ENCODE data around the gene PIAS2. TPM values are rescaled to one million over a fixed set of nuclear protein-coding genes. Genes with fewer than 3 reads are reported as not detected.

PIAS2 gene
- total RNA-seq, 1 donor from 2014 or later: 36.0 TPM

- intact Hi-C loops (cut with micrococcal nuclease): loop anchor here (2.0 to 10.0 kb wide), 5 partner anchors 257 to 951 kb away; partner anchors contain the start of genes EPG5 and HAUS1
- no peaks in the 10 kb centered on the region for H3K36me3 Mint-ChIP-seq (ENCODE audit: low read depth)
- POLR2A ChIA-PET: interaction anchor here (0.7 kb wide), 2 partner anchors 21 to 101 kb away, joined by 4 to 5 read pairs; no protein-coding TSS in a partner anchor
Observed at GRCh38 chr18:46915800-46916550, 1.3 kb downstream of the PIAS2 start.

GRCh38 chr18:46910856-46911255 lies 6.5 kb downstream of the PIAS2 start:
- H3K36me3 Mint-ChIP-seq (ENCODE audit: low read depth): peaks cover 19% of the 10 kb centered on the region
- peaks cover 21% of the 10 kb centered on the region for H3K4me1 Mint-ChIP-seq
- H3K4me3 Mint-ChIP-seq: no peak overlapping the region
- DNase-seq (no peak), ATAC-seq (ENCODE audit: low read depth) (no peak)
- peaks cover 2% of the 10 kb centered on the region for H3K9me3 Mint-ChIP-seq
- ChIA-PET CTCF (no interaction called here), POLR2A (interaction anchor here (0.7 kb wide), 1 partner anchor 760 kb away, joined by 5 read pairs; no protein-coding TSS in a partner anchor)
- no peak overlapping the region for H3K27ac Mint-ChIP-seq
- no peaks in the 10 kb centered on the region for H3K27me3 Mint-ChIP-seq
- intact Hi-C loops (cut with micrococcal nuclease): loop anchor here (10.0 kb wide), 3 partner anchors 774 to 946 kb away; partner anchors contain the start of genes EPG5 and HAUS1
- TF ChIP-seq CTCF (IDR thresholded peaks at IDR 0.05): no peak

More at GRCh38 chr18:46915800-46916550, 1.3 kb downstream of the PIAS2 start:
- peak overlapping the region; percentile 76 for H3K27ac Mint-ChIP-seq
- TF ChIP-seq CTCF (IDR thresholded peaks at IDR 0.05): no peak
- ATAC-seq (ENCODE audit: low read depth) (no peak), DNase-seq (no peak)
- CTCF ChIA-PET: no interaction called here
- H3K9me3 Mint-ChIP-seq: no peaks in the 10 kb centered on the region
- no peaks in the 10 kb centered on the region for H3K27me3 Mint-ChIP-seq
- peaks cover 30% of the 10 kb centered on the region for H3K4me1 Mint-ChIP-seq
- peak overlapping the region; percentile 87 for H3K4me3 Mint-ChIP-seq

GRCh38 chr18:46909497-46909896 lies 7.8 kb downstream of the PIAS2 start:
- ChIA-PET POLR2A (interaction anchor here (1.0 kb wide), 1 partner anchor 8 kb away, joined by 4 read pairs; the partner anchor contains the start of genes KATNAL2 and PIAS2), CTCF (no interaction called here)
- H3K27ac Mint-ChIP-seq: no peak overlapping the region
- no peak for TF ChIP-seq CTCF (IDR thresholded peaks at IDR 0.05)
- H3K9me3 Mint-ChIP-seq: peaks cover 5% of the 10 kb centered on the region
- DNase-seq: no peak
- H3K36me3 Mint-ChIP-seq (ENCODE audit: low read depth): peaks cover 24% of the 10 kb centered on the region
- intact Hi-C loops (cut with micrococcal nuclease): no loop called here
- H3K27me3 Mint-ChIP-seq: no peaks in the 10 kb centered on the region
- ATAC-seq (ENCODE audit: low read depth): no peak
- H3K4me1 Mint-ChIP-seq: peaks cover 9% of the 10 kb centered on the region
- no peak overlapping the region for H3K4me3 Mint-ChIP-seq

- TF ChIP-seq CTCF (IDR thresholded peaks at IDR 0.05): no peak
- ChIA-PET POLR2A (no interaction called here), CTCF (no interaction called here)
- Mint-ChIP-seq H3K27ac (no peak overlapping the region), H3K36me3 (ENCODE audit: low read depth) (peaks cover 46% of the 10 kb centered on the region), H3K4me3 (no peak overlapping the region), H3K27me3 (no peaks in the 10 kb centered on the region), H3K4me1 (peaks cover 13% of the 10 kb centered on the region), H3K9me3 (peaks cover 8% of the 10 kb centered on the region)
- intact Hi-C loops (cut with micrococcal nuclease): no loop called here
- DNase-seq (no peak), ATAC-seq (ENCODE audit: low read depth) (no peak)
Observed at GRCh38 chr18:46903406-46903805, 13.9 kb downstream of the PIAS2 start.

- H3K36me3 Mint-ChIP-seq (ENCODE audit: low read depth): peaks cover 27% of the 10 kb centered on the region
- intact Hi-C loops (cut with micrococcal nuclease): no loop called here
- ChIA-PET CTCF (no interaction called here), POLR2A (interaction anchor here (0.7 kb wide), 1 partner anchor 18 kb away, joined by 3 read pairs; no protein-coding TSS in a partner anchor)
- H3K27ac Mint-ChIP-seq: no peak overlapping the region
- H3K27me3 Mint-ChIP-seq: no peaks in the 10 kb centered on the region
- H3K9me3 Mint-ChIP-seq: peaks cover 3% of the 10 kb centered on the region
- H3K4me1 Mint-ChIP-seq: peaks cover 20% of the 10 kb centered on the region
- TF ChIP-seq CTCF (IDR thresholded peaks at IDR 0.05): no peak
- DNase-seq: no peak
- no peak overlapping the region for H3K4me3 Mint-ChIP-seq
- ATAC-seq (ENCODE audit: low read depth): no peak
Observed at GRCh38 chr18:46899274-46899948, 17.9 kb downstream of the PIAS2 start.
